Measurements from ENCODE around the gene PRDX3.

GRCh38 chr10:119138346-119139306 is 40.0 kb downstream of the PRDX3 start:
- no peak for TF ChIP-seq POLR2A (IDR thresholded peaks at IDR 0.05)
- no peak for TF ChIP-seq CTCF (IDR thresholded peaks at IDR 0.05)
